SU-DHL-6 (cell line): ENCODE results near the gene FUT9.
"Not testable (repeated sequence)": the region's sequence is repeated elsewhere in the genome, so short reads cannot be mapped to it uniquely, and the experiment has no call there.

ENCODE experiments used
- H2AFZ ChIP-seq: fragments of 200-600 bp; sonication (generic); 2 replicates; pipeline ENCODE4 v1.6.1; 2014; ENCODE audit warnings: low read depth, mild to moderate bottlenecking, moderate library complexity, mixed read lengths, antibody characterized with exemption, low read length; ENCODE audit not compliant: severe bottlenecking
- H3F3A ChIP-seq: fragments of 200-600 bp; shearing (Covaris generic); 2 replicates; pipeline ENCODE4 v1.6.0; 2016; ENCODE audit warnings: antibody characterized with exemption, mild to moderate bottlenecking; ENCODE audit not compliant: insufficient read depth
- H3K27ac ChIP-seq: fragments of 200-600 bp; sonication (generic); 2 replicates; pipeline ENCODE4 v1.5.1; 2016; ENCODE audit warnings: low read depth, mild to moderate bottlenecking, low read length, moderate library complexity, mixed read lengths
- H3K27me3 ChIP-seq: fragments of 200-600 bp; sonication (generic), shearing (Covaris generic); 2 replicates; pipeline ENCODE4 v1.6.0; 2014; ENCODE audit warnings: mild to moderate bottlenecking, low read length
- H3K36me3 ChIP-seq: fragments of 200-600 bp; sonication (generic); 2 replicates; pipeline ENCODE4 v1.6.1; 2014; ENCODE audit warnings: mild to moderate bottlenecking, low read length, mixed read lengths
- H3K4me2 ChIP-seq: fragments of 300-600, 200-600 bp; shearing (Covaris generic), sonication (generic); 2 replicates; pipeline ENCODE4 v1.6.0; 2014; ENCODE audit warnings: low read length, low read depth, mild to moderate bottlenecking; ENCODE audit not compliant: poor library complexity, severe bottlenecking
- H3K4me3 ChIP-seq: fragments of 200-600 bp; sonication (generic); 2 replicates; pipeline ENCODE4 v1.5.1; 2014; ENCODE audit warnings: antibody characterized with exemption, low read length, mild to moderate bottlenecking, mixed read lengths; ENCODE audit not compliant: insufficient read depth, poor library complexity, severe bottlenecking
- H3K79me2 ChIP-seq: fragments of 200-600 bp; sonication (generic); 2 replicates; pipeline ENCODE4 v1.6.1; 2014; ENCODE audit warnings: mild to moderate bottlenecking, low read length, moderate library complexity; ENCODE audit not compliant: insufficient read depth
- H3K9ac ChIP-seq: fragments of 200-600 bp; sonication (generic); 2 replicates; pipeline ENCODE4 v1.7.0; 2014; ENCODE audit warnings: mild to moderate bottlenecking, low read length
- H3K9me2 ChIP-seq: fragments of 200-600 bp; sonication (generic); replicated peaks from 2 replicates; pipeline ENCODE4 v1.6.1; 2014; ENCODE audit warnings: low read length; ENCODE audit not compliant: insufficient read depth
- H3K9me3 ChIP-seq: fragments of 200-600 bp; sonication (generic); 2 replicates; pipeline ENCODE4 v1.6.1; 2014; ENCODE audit warnings: low read length, mixed read lengths; ENCODE audit not compliant: insufficient read depth
- H4K20me1 ChIP-seq: fragments of 200-600 bp; sonication (generic); 2 replicates; pipeline ENCODE4 v1.6.1; 2014; ENCODE audit warnings: low read depth, mild to moderate bottlenecking, antibody characterized with exemption, low read length, moderate library complexity, mixed read lengths
- CTCF ChIP-seq: fragments of 200-600 bp; sonication (generic); IDR thresholded peaks from one replicate; pipeline ENCODE4 v1.5.1; 2017; ENCODE audit warnings: antibody characterized with exemption, mild to moderate bottlenecking, low read length, moderate library complexity; ENCODE audit not compliant: insufficient read depth, poor library complexity, severe bottlenecking
- EZH2phosphoT487 ChIP-seq: fragments of 200-600 bp; sonication (generic), shearing (Covaris generic); conservative IDR thresholded peaks from 2 replicates; pipeline ENCODE4 v1.6.1; 2018; ENCODE audit warnings: mild to moderate bottlenecking, antibody characterized with exemption, low read length, moderate library complexity, mixed read lengths

The FUT9 gene

GRCh38 chr6:96257751-96258150 lies 242.0 kb downstream of the FUT9 start:
- H4K20me1 ChIP-seq = no peaks in the 10 kb centered on the region
- H3K4me2 ChIP-seq = no peak overlapping the region
- no peak overlapping the region for H3K27ac ChIP-seq
- no peaks in the 10 kb centered on the region for H3K9me3 ChIP-seq
- no peaks in the 10 kb centered on the region for H3K36me3 ChIP-seq
- no peak for TF ChIP-seq EZH2phosphoT487
- TF ChIP-seq CTCF = no peak
- no peaks in the 10 kb centered on the region for H3F3A ChIP-seq
- no peak overlapping the region for H2AFZ ChIP-seq
- H3K27me3 ChIP-seq = no peaks in the 10 kb centered on the region
- no peaks in the 10 kb centered on the region for H3K9me2 ChIP-seq
- H3K4me3 ChIP-seq = no peak overlapping the region
- no peak overlapping the region for H3K9ac ChIP-seq
- H3K79me2 ChIP-seq = no peaks in the 10 kb centered on the region

- H3K4me2 ChIP-seq, H3K9me2 ChIP-seq, H3K9me3 ChIP-seq, H3K36me3 ChIP-seq, H3F3A ChIP-seq, H3K27ac ChIP-seq, H3K79me2 ChIP-seq, H3K4me3 ChIP-seq, H4K20me1 ChIP-seq, H3K27me3 ChIP-seq, H3K9ac ChIP-seq, H2AFZ ChIP-seq: not testable (repeated sequence)
Measured at GRCh38 chr6:96260787-96261430, 245.1 kb downstream of the FUT9 start.
